ENCODE measurements around the gene DNTTIP2.

DNA sequence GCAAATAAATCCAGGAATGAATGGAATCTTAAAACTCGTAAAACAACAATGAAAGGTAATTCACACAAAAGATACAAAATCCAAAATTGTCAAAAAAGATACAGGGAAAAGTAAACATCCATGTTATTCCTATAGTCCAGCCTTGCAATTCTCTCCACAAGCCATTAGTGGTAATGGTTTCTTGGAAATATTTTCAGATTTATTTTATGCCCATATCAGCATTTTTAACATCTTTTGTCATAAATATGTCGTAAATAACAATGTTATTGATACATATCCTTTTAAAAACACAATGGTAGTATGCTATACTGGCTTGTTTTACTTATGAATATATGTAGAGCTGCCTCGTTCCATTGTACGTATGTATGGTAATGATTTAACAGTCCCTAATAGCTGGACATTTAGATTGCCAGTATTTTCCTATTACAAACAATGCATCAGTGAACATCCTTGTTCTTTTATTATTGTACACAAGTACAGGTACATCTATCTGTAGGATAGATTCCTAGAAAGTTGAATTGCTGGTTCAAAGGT, 30.6 kb downstream of the DNTTIP2 start:
- TF ChIP-seq MYC (IDR thresholded peaks at IDR 0.05; ENCODE audit: low read depth, low read length) = no peak
- TF ChIP-seq, protein P1, sequence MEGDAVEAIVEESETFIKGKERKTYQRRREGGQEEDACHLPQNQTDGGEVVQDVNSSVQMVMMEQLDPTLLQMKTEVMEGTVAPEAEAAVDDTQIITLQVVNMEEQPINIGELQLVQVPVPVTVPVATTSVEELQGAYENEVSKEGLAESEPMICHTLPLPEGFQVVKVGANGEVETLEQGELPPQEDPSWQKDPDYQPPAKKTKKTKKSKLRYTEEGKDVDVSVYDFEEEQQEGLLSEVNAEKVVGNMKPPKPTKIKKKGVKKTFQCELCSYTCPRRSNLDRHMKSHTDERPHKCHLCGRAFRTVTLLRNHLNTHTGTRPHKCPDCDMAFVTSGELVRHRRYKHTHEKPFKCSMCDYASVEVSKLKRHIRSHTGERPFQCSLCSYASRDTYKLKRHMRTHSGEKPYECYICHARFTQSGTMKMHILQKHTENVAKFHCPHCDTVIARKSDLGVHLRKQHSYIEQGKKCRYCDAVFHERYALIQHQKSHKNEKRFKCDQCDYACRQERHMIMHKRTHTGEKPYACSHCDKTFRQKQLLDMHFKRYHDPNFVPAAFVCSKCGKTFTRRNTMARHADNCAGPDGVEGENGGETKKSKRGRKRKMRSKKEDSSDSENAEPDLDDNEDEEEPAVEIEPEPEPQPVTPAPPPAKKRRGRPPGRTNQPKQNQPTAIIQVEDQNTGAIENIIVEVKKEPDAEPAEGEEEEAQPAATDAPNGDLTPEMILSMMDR (IDR thresholded peaks at IDR 0.05; ENCODE audit: extremely low read depth in 1 of 2, insufficient read depth in 1 of 2, low read depth in 1 of 2, low read length in 2 of 2) = no peak
